Peyer's patch (tissue), 4 donors: ENCODE data around the gene LIPE.

ENCODE experiments used
- POLR2A ChIP-seq, 2 donors: fragments of 450-650 bp; IDR thresholded peaks; one replicate each; pipeline ENCODE4 v1.5.1; 2017; ENCODE audit warnings: antibody characterized with exemption in 2 of 2, mild to moderate bottlenecking in 2 of 2, moderate library complexity in 2 of 2
- TF ChIP-seq, protein P1 (sequence below), 6 experiments: fragments of 450-650 bp in 4 of 6; fragments of 200-600 bp in 2 of 6; sonication (generic) in 1 of 6; IDR thresholded peaks; one replicate each; pipeline ENCODE4 v1.5.1; 2017 to 2019; ENCODE audit warnings: antibody characterized with exemption in 6 of 6, mild to moderate bottlenecking in 3 of 6, moderate library complexity in 1 of 6

DNA sequence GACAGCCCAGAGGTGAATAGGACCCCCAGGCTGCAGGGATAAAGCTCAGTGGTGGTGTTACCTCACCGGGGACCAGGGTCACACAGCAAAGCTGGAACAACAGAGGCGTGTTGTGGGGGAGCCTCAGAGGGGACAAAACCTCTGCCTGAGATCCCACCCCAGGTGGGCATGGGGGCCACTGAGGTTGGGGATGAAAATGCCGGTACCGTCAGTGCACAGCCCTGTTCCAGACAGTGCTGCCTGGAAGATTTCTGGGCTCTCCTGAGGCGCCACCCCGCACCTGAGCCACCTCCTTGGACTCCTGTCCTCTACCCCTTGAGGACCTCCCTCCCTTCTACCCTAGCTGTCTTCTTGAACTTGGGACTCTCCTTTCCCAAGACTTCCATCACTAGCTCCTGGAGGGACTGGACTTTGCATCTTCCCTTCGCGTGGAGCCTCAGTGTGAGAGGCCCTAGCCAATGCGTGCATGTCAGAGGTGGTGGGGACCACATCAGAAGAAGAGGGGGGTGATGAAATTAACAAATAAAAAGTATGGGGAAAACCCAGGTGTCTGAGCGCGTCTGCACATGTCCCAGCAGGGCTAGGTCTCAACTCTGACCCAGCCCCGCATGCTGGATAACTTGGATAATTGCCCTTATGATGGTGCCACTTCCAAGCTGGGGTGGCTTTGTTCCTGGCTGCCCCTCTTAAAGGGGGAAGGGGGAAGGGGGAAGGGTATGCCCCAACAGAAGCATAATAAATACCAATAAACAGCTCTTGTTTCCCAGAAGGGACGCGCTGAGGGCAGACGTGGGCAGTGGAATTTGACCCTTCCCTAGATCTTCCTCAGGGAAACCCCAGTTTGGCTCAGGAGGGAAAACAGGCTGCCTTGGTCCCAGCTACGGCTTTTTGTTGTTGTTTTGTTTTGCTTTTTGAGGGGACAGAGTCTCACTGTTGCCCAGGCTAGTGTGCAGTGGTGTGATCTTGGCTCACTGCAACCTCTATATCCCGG is 48.7 kb downstream of the LIPE start:
- TF ChIP-seq, protein P1, sequence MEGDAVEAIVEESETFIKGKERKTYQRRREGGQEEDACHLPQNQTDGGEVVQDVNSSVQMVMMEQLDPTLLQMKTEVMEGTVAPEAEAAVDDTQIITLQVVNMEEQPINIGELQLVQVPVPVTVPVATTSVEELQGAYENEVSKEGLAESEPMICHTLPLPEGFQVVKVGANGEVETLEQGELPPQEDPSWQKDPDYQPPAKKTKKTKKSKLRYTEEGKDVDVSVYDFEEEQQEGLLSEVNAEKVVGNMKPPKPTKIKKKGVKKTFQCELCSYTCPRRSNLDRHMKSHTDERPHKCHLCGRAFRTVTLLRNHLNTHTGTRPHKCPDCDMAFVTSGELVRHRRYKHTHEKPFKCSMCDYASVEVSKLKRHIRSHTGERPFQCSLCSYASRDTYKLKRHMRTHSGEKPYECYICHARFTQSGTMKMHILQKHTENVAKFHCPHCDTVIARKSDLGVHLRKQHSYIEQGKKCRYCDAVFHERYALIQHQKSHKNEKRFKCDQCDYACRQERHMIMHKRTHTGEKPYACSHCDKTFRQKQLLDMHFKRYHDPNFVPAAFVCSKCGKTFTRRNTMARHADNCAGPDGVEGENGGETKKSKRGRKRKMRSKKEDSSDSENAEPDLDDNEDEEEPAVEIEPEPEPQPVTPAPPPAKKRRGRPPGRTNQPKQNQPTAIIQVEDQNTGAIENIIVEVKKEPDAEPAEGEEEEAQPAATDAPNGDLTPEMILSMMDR (IDR thresholded peaks at IDR 0.05): no peak
- peak in 1 of 2 donors; percentile 10 for TF ChIP-seq POLR2A (IDR thresholded peaks at IDR 0.05)
